Activated T-cell treated with anti-CD3 and anti-CD28 coated beads for 48 hours (primary cell): Measurements from ENCODE around the gene CTRB1.
"Not testable (repeated sequence)": the region's sequence is repeated elsewhere in the genome, so short reads cannot be mapped to it uniquely, and the experiment has no call there.

Experiments
- DNase-seq: peaks from one replicate; pipeline ENCODE4 v3.0.0-alpha.2; 2020; ENCODE audit warnings: low read depth

CTRB1 gene

GRCh38 chr16:75240633-75241032 lies 21.8 kb downstream of the CTRB1 start:
- not testable (repeated sequence) for DNase-seq

- no peak for DNase-seq
These were observed 22.6 kb downstream of the CTRB1 start for GRCh38 chr16:75241412-75241811.

GRCh38 chr16:75241955-75242354 lies 23.2 kb downstream of the CTRB1 start:
- DNase-seq: no peak

GRCh38 chr16:75242436-75243078 lies 23.8 kb downstream of the CTRB1 start:
- DNase-seq: not testable (repeated sequence)

- DNase-seq: no peak
These were observed 25.0 kb downstream of the CTRB1 start for GRCh38 chr16:75243667-75244224.

GRCh38 chr16:75244225-75244809 lies 25.5 kb downstream of the CTRB1 start:
- DNase-seq: no peak

- no peak for DNase-seq
These were observed 26.3 kb downstream of the CTRB1 start for GRCh38 chr16:75244844-75245758.

GRCh38 chr16:75246504-75247205 lies 27.9 kb downstream of the CTRB1 start:
- DNase-seq: no peak

GRCh38 chr16:75247249-75247648 lies 28.5 kb downstream of the CTRB1 start:
- no peak for DNase-seq

GRCh38 chr16:75248142-75248535 lies 29.4 kb downstream of the CTRB1 start:
- DNase-seq: no peak

- DNase-seq: no peak
These were observed 30.0 kb downstream of the CTRB1 start for GRCh38 chr16:75248536-75249380.

- no peak for DNase-seq
These were observed 30.7 kb downstream of the CTRB1 start for GRCh38 chr16:75249441-75249840.

- no peak for DNase-seq
These were observed 31.5 kb downstream of the CTRB1 start for GRCh38 chr16:75250089-75250808.

- no peak for DNase-seq
These were observed 32.1 kb downstream of the CTRB1 start for GRCh38 chr16:75250809-75251279.

GRCh38 chr16:75251280-75252048 lies 32.7 kb downstream of the CTRB1 start, which contains the start of gene BCAR1:
Gene BCAR1 (minus strand): TSS chr16:75251624. CDS start chr16:75251482, 142 bp downstream.
- peak; percentile 32 for DNase-seq

- DNase-seq: no peak
These were observed 33.5 kb downstream of the CTRB1 start for GRCh38 chr16:75252049-75252864.

GRCh38 chr16:75252946-75253911 lies 34.4 kb downstream of the CTRB1 start:
- no peak for DNase-seq
